Astrocyte of the cerebellum (primary cell): Measurements from ENCODE around the gene DBF4B.

ENCODE experiments used
- DNase-seq: peaks from one replicate; pipeline ENCODE4 v3.0.0-alpha.2; 2011; ENCODE audit warnings: low read depth
- H3K4me3 ChIP-seq: 2 replicates; pipeline ENCODE4 v1.5.1; 2011; ENCODE audit warnings: mild to moderate bottlenecking, low read depth, low read length, moderate library complexity
- CTCF ChIP-seq: IDR thresholded peaks from 2 replicates; pipeline ENCODE4 v1.5.1; 2012; ENCODE audit warnings: low read length, low read depth, moderate library complexity, mild to moderate bottlenecking; ENCODE audit errors: missing control alignments
- in situ Hi-C: cut with HindIII; loops from 2 replicates; pipeline ENCODE4 v1.10.0; 2017; ENCODE audit warnings: low sequenced_read_pairs

DBF4B gene

GRCh38 chr17:44773140-44773539 is 64.7 kb downstream of the DBF4B start:
- TF ChIP-seq CTCF = no peak
- in situ Hi-C loops = no loop called here
- no peak for DNase-seq
- H3K4me3 ChIP-seq = no peak overlapping the region

- TF ChIP-seq CTCF = peak; percentile 100
- peak overlapping the region; percentile 63 for H3K4me3 ChIP-seq
- peak; percentile 35 for DNase-seq
- in situ Hi-C loops = no loop called here
These were observed 66.0 kb downstream of the DBF4B start for GRCh38 chr17:44774271-44775135.

- H3K4me3 ChIP-seq = peak overlapping the region; percentile 63
- TF ChIP-seq CTCF = no peak
- in situ Hi-C loops = no loop called here
- peak; percentile 94 for DNase-seq
These were observed 66.8 kb downstream of the DBF4B start for GRCh38 chr17:44775136-44775837.

GRCh38 chr17:44775838-44776621 is 67.6 kb downstream of the DBF4B start:
- DNase-seq = no peak
- in situ Hi-C loops = no loop called here
- TF ChIP-seq CTCF = no peak
- H3K4me3 ChIP-seq = peak overlapping the region; percentile 63

- in situ Hi-C loops = no loop called here
- TF ChIP-seq CTCF = no peak
- no peak for DNase-seq
- H3K4me3 ChIP-seq = no peak overlapping the region
These were observed 68.3 kb downstream of the DBF4B start for GRCh38 chr17:44776628-44777393.
